DOHH2 (cell line): Measurements from ENCODE around the gene KCTD20.

Experiments
- CTCF ChIP-seq: fragments of 200-600 bp; sonication (generic); IDR thresholded peaks from one replicate; pipeline ENCODE4 v1.5.1; 2014; ENCODE audit warnings: antibody characterized with exemption, mild to moderate bottlenecking, low read depth, low read length; ENCODE audit not compliant: poor library complexity, severe bottlenecking
- EZH2phosphoT487 ChIP-seq: fragments of 200-600 bp; sonication (generic); IDR thresholded peaks from 2 replicates; pipeline ENCODE4 v1.6.1; 2017; ENCODE audit warnings: borderline replicate concordance, mild to moderate bottlenecking, antibody characterized with exemption, low read length, moderate library complexity, mixed read lengths

GRCh38 chr6:36499918-36500317 lies 57.1 kb downstream of the KCTD20 start:
- no peak for TF ChIP-seq CTCF
- no peak for TF ChIP-seq EZH2phosphoT487
